GM21381 (cell line): ENCODE results near the gene B3GALNT1.

Source experiments
- ATAC-seq: cut with Tn5 transposase; IDR thresholded peaks from one replicate; pipeline ENCODE4 v1.9.1; 2021; ENCODE audit warnings: mild to moderate bottlenecking, moderate library complexity; ENCODE audit not compliant: unreplicated experiment

The B3GALNT1 gene

GRCh38 chr3:161082063-161082462 lies 23.1 kb downstream of the B3GALNT1 start:
- ATAC-seq, result peak; percentile 27

- ATAC-seq, result peak; percentile 82
Measured at GRCh38 chr3:161081633-161082032, 23.5 kb downstream of the B3GALNT1 start.

GRCh38 chr3:161073181-161073580 lies 32.0 kb downstream of the B3GALNT1 start:
- ATAC-seq, result no peak

GRCh38 chr3:161072751-161073150 lies 32.4 kb downstream of the B3GALNT1 start:
- ATAC-seq, result no peak

- no peak for ATAC-seq
Measured at GRCh38 chr3:161072211-161072621, 32.9 kb downstream of the B3GALNT1 start.

GRCh38 chr3:161070980-161071663 lies 34.0 kb downstream of the B3GALNT1 start:
- no peak for ATAC-seq

GRCh38 chr3:161070252-161070930 lies 34.8 kb downstream of the B3GALNT1 start:
- no peak for ATAC-seq

- peak; percentile 97 for ATAC-seq
Measured at GRCh38 chr3:161069511-161070251, 35.5 kb downstream of the B3GALNT1 start.

- ATAC-seq, result no peak
Measured at GRCh38 chr3:161067335-161067734, 37.8 kb downstream of the B3GALNT1 start.

- no peak for ATAC-seq
Measured at GRCh38 chr3:161066930-161067329, 38.2 kb downstream of the B3GALNT1 start.

GRCh38 chr3:161064413-161064812 lies 40.7 kb downstream of the B3GALNT1 start:
- ATAC-seq, result no peak

GRCh38 chr3:161054860-161055604 lies 50.1 kb downstream of the B3GALNT1 start:
- no peak for ATAC-seq

- ATAC-seq, result no peak
Measured at GRCh38 chr3:161051856-161052255, 53.3 kb downstream of the B3GALNT1 start.

GRCh38 chr3:161050935-161051334 lies 54.2 kb downstream of the B3GALNT1 start:
- no peak for ATAC-seq

GRCh38 chr3:161049683-161050248 lies 55.4 kb downstream of the B3GALNT1 start:
- no peak for ATAC-seq

- no peak for ATAC-seq
Measured at GRCh38 chr3:161043336-161044035, 61.7 kb downstream of the B3GALNT1 start.

GRCh38 chr3:161042023-161042501 lies 63.1 kb downstream of the B3GALNT1 start:
- no peak for ATAC-seq

GRCh38 chr3:161038725-161039124 lies 66.4 kb downstream of the B3GALNT1 start:
- no peak for ATAC-seq

- no peak for ATAC-seq
Measured at GRCh38 chr3:161035711-161036110, 69.4 kb downstream of the B3GALNT1 start.
